H1 (cell line): ENCODE measurements around the gene DNAL1. TPM values are rescaled to one million over a fixed set of nuclear protein-coding genes. Genes with fewer than 3 reads are reported as not detected.

Experiments used
- ATF3 ChIP-seq: IDR thresholded peaks from 2 replicates; pipeline ENCODE4 v1.6.1; 2011; ENCODE audit warnings: low read depth, mild to moderate bottlenecking, low read length; ENCODE audit not compliant: insufficient read depth
- BACH1 ChIP-seq: IDR thresholded peaks from 2 replicates; pipeline ENCODE4 v1.6.1; 2012; ENCODE audit warnings: low read length, improper control_type of control experiment
- CBX8 ChIP-seq: fragments of 300-800, 300-1000 bp; sonication (generic); IDR thresholded peaks from 2 replicates; pipeline ENCODE4 v1.7.1; 2016; ENCODE audit warnings: low read depth, low read length, borderline replicate concordance
- MAX ChIP-seq: IDR thresholded peaks from 2 replicates; pipeline ENCODE4 v1.6.1; 2012; ENCODE audit warnings: inconsistent platforms
- POLR2A ChIP-seq, 2 experiments: IDR thresholded peaks; 1 replicate in 1 of 2; 2 replicates in 1 of 2; pipeline ENCODE4 v1.6.1; 2011; ENCODE audit warnings: low read depth in 2 of 2, low read length in 2 of 2, mild to moderate bottlenecking in 2 of 2; ENCODE audit errors: control extremely low read depth in 1 of 2
- POU5F1 ChIP-seq: IDR thresholded peaks from 2 replicates; pipeline ENCODE4 v1.6.1; 2011; ENCODE audit warnings: low read depth, mild to moderate bottlenecking, low read length, moderate library complexity
- SIN3A ChIP-seq, 2 experiments: IDR thresholded peaks in 1 of 2; conservative IDR thresholded peaks in 1 of 2; 2 replicates each; pipeline ENCODE4 v1.6.1; 2011 to 2012; ENCODE audit warnings: low read length in 2 of 2, improper control_type of control experiment in 1 of 2, low read depth in 1 of 2, mild to moderate bottlenecking in 1 of 2
- SIRT6 ChIP-seq: IDR thresholded peaks from one replicate; pipeline ENCODE4 v1.7.1; 2012; ENCODE audit warnings: low read length, inconsistent platforms
- TCF12 ChIP-seq: IDR thresholded peaks from 2 replicates; pipeline ENCODE4 v1.6.1; 2011; ENCODE audit warnings: low read depth, mild to moderate bottlenecking, low read length
- YY1 ChIP-seq: IDR thresholded peaks from 2 replicates; pipeline ENCODE4 v1.6.1; 2011; ENCODE audit warnings: low read depth, mild to moderate bottlenecking, low read length
- polyA plus RNA-seq, 7 experiments: library from polyadenylated mRNA; depleted of rRNA in 3 of 7; stranded (reverse) in 5 of 7; unstranded in 2 of 7; fragments of >200 nt in 5 of 7; fragments of 200-250 nt in 2 of 7; gene quantifications; 1 replicate in 5 of 7; 2 replicates in 1 of 7; 4 replicates in 1 of 7; pipeline versions ENCODE4 v1.2.1 to v1.2.3, GENCODE V29; 2011 to 2013; ENCODE audit warnings: missing spikeins in 2 of 7, mixed read lengths in 2 of 7
- total RNA-seq: library from RNA; stranded (reverse); fragmentation: NEBNext Ultra II Directional; extraction: Animal tissue kit (Norgen Biotek cat#: 25700); gene quantifications from 2 replicates; pipeline ENCODE4 v1.2.1, GENCODE V29; 2021

DNAL1 gene
- total and polyA plus RNA-seq, 2 of the 8 experiments (the other 6 are each of a cell fraction or from before 2014, with no cell fraction given): 2.8 to 16.8 TPM

GRCh38 chr14:73667854-73668253 is 23.1 kb downstream of the DNAL1 start (continued):
- TF ChIP-seq POU5F1 (no peak), BACH1 (no peak), ATF3 (no peak), POLR2A (IDR thresholded peaks at IDR 0.05; ENCODE audit: control extremely low read depth in 1 of 2, low read depth in 2 of 2, low read length in 2 of 2) (no peak), SIRT6 (no peak), MAX (no peak), SIN3A (conservative IDR thresholded peaks at IDR 0.05 in 1 of 2, IDR thresholded peaks at IDR 0.05 in 1 of 2; ENCODE audit: low read depth in 1 of 2, low read length in 2 of 2) (no peak), TCF12 (no peak), CBX8 (no peak), YY1 (no peak)
